HG03097 (cell line): ENCODE data around the gene PET100.
"Not testable (repeated sequence)": the region's sequence is repeated elsewhere in the genome, so short reads cannot be mapped to it uniquely, and the experiment has no call there.

Source experiments
- ATAC-seq: cut with Tn5 transposase; IDR thresholded peaks from one replicate; pipeline ENCODE4 v1.9.1; 2021; ENCODE audit not compliant: unreplicated experiment, low FRiP score

PET100 gene

DNA sequence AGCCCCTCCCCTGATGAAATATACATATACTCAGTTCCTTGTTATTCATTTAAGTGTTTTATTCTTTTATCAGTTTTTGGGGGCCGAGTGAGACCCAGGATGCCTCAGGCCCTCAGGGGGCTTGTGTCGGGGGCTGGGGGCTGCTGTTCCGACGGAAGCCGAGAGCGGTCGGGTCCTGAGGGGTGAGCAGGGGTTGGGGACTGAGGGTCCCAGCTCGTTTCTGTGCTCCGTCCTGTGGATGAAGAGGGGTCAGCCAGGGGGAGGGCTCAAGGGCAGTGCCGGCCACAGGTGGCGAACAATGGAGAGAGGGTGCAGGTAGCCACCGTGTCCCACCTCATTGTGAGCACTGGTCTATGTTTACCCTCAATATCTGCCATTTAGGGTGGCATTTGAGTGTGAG is 2.0 kb downstream of the PET100 start:
- ATAC-seq = no peak

DNA sequence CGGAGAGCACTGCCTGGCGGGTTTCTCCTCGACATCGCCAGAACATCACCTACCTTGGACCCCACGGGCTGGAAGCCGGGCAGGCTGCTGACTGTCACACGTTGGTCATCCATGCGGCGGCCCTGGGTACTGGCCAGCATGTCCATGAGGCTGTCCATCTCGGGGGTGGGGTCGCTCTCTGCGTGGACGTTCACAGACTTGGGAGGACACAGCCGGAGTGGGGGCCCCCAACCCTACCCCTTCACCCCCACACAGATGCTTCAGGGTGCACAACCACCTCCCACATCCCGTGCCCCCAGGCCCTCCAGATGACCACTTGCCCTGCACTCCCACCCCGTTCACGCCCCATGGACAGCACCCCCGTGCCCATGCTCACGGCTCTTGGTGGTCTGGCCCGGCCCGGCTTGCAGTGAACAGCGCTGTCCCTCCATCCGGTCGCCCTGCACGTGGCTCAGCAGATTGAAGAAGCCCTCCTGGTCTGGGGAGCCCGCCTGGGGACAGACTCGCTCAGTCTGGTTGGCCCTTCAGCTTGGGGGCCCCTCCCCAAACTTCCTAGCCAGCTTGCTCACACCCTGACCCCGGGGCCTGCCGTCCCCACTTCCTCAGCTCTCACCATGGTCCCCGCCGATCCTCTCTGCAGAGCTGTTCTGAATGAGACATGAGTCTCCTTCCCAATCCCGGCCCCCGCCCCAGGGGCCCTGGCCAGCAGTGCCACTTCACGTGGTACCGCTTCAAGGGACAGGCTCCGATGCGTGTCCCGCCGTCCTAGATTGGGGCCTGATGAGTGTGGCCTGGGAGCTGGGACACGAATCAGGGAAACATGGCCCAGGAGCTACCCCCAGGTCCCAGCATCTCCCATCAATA is 3.0 kb downstream of the PET100 start:
- ATAC-seq = no peak

DNA sequence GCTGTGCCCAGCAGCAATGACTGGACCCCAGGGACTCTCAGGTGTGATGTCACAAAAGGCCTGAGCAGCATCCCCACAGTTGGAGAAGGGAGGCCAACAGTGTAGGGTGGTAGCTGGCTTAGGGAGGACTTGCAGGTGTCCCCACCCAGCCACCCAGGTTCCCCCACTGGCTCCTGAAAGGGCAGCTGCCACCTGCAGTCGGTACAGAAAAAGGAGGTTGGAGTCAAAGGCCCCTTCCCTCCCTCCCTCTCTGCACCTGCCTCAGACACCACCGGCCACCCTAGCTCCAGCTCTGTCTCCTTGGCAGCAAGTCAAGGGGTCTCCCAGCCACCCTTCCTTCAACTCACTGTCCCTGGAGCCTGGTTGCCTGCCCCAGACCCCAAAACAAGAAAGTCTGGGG is 4.1 kb downstream of the PET100 start, which contains the start of gene PCP2:
PCP2 (minus strand) TSS at position 22 of the 400 bp plus-strand sequence. CDS start 262 bp downstream, outside the sequence.
- no peak for ATAC-seq

DNA sequence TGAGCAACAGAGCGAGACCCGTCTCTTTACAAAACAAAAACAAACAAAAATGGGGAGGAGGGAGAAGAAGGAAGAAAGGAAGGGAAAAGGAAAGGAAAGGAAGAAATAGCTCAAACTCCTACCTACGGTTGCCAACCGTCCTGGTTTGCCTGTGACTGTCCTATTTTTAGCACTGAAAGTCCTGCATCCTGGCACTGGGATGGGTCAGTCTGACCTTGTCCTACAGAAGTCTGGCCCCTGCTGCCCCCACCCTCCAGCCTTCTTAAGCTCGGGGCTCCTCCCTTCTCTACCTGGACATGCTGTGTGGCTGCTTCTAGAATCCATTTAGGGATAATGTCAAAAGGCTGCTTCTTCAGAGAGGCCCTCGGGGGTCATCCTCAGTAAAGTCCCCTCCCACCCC is 6.1 kb downstream of the PET100 start:
- no peak for ATAC-seq

DNA sequence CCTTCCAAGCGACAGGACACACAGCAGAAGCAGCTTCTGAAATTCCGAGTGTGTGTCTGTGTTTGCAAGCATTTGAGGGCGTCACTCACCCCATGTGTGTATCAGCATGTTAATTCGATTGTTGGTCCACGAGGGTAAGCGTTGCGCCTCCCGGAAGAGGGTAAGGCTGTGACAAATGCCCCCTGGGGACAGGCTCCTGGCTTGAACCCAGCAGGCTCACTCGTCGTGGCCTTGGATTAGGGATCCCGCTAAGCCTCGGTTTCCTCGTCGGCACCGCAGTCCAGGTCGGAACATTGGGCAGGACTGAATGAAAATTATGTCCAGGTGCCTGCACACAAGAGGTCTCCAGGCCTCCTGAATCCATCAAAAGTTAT is 6.7 kb downstream of the PET100 start:
- ATAC-seq = no peak

DNA sequence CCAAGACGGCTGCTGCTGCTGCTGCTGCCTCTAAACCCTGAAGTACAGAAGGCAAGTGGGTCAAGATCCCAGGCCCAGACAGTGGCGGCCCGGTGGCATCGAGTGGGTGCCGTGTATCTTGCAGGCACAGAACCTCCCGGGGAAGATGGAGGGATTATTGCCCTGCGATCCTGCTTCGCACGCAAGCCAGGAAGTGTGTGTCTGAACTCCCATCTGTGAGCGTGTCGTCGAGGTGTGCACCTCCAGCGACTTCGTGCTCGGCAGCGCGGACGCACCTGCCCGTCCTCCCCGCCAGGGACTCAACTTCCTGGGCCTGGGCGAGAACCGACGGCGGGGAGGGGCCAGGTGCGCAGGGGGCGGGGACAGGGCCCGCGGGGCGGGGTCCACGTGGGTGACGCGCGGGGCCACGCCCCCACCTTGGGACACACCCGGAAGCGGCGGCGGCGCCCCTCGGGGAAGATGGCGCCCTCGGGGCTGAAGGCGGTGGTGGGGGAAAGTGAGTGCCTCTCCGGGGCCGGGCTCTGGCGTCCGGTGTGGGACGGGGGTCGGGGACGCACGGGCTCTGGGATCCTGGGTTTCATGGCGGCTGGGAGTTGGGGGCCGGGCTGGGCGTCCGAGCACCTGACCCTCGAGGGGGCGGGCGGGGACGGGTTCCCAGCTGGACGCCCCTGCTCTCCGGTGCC is 7.2 kb downstream of the PET100 start, which contains the start of gene STXBP2:
STXBP2 (plus strand) TSS at position 420 of the 683 bp plus-strand sequence; CDS start at position 460, 40 bp downstream.
- peak; percentile 52 for ATAC-seq

DNA sequence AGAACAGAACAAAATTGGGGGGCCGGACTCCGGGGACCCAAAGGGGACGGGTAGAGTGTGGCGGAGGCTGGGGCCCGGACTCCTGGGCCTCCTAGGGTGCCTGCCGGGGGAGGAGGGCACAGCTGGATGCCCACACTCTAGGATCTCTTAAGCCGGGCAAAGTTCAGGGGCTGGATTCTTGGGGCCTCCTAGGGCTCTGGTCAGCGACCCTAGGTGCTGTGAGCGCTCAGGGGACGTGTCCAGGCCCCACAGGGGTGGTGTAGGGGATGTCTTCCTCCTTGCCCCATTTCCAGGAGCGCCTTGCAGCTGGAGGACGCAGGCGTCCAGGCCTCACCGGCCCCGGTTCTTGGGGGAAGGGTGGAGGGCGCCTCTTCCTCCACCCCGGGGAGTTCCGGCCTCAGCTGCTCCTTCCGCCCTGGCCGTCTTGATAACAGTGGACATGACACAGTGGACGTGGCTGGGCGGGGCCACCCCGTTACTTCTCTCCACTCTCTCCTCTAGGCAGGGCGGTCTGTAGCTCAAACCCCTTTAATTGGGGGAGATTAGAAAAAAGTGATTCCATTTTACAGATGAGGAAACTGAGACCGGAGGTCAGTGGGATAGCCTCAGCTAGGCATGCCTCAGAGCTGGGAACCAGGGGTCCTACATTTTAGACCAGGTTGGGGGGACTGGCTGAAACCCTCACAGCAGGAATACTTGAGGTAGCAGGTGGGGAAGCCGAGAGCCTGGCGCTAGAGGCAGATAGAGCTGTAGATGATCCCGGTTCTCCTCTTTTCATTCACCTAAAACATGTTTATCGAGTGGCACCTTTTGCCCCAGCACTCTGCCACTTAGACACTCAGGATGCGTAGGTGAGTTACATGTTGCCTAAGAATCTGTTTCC is 8.0 kb downstream of the PET100 start:
- no peak for ATAC-seq

DNA sequence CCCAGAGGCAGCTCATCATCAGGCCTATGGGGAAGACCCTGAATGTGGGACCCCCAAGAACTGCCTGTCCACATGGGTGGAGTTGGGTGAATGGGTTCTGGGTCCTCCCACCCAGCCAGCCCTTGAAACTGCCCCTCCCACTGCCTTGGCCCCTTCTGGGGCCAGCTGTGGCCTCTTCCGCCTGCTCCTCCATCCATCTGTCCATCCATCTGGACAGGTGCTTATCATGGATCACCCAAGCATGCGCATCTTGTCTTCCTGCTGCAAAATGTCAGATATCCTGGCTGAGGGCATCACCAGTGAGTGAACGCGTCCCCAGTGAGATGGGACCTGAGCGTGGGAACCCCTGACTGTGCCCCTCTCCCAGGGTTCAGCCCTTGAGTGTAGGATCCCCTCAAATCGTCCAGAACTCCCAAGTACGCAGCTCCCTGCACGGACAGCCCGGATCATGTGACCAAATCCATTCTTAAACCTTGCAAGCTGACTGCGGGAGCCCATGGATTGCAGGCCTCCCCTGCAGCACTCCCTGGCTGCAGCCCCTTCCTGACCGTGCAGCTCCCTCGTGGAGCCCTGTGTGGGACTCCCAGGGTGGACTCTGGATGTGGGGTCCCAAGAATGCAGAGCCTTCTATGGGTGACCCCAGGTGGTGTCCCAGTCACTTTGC is 9.3 kb downstream of the PET100 start:
- ATAC-seq = no peak

DNA sequence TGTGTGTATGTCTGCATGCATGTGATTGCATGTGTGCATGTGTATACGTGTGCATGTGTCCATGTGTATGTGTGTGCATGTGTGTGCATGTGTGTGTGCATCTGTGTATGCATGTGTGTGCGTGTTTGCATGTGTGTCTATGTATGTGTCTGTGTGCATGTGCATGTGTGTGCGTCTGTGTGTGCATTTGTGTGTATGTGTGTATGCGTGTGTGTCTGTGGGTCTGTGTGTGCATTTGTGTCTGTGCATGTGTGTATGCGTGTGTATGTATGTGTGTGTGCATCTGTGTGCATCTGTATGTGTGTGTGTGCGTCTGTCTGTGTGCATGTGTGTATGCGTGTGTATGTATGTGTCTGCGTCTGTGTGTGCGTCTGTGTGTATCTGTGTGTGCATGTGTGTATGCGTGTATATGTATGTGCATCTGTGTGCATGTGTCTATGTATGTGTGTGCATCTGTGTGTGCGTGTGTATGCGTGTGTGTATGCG is 10.3 kb downstream of the PET100 start:
- ATAC-seq = no peak

DNA sequence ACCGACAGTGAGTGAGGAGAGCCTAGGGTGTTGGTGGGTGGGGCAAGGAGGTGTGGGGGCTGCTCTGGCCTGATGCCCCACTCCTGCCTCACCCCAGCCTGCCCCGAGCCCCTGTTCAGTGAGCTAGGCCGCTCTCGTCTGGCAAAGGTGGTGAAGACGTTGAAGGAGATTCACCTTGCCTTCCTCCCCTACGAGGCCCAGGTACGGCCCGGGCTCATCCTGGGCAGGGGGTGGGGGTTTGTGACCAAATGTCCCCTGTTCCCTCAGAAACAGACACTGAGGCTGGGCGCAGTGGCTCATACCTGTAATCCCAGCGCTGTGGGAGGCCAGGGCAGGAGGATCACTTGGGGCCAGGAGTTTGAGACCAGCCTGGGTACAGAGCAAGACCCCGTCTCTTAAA is 11.2 kb downstream of the PET100 start:
- no peak for ATAC-seq

DNA sequence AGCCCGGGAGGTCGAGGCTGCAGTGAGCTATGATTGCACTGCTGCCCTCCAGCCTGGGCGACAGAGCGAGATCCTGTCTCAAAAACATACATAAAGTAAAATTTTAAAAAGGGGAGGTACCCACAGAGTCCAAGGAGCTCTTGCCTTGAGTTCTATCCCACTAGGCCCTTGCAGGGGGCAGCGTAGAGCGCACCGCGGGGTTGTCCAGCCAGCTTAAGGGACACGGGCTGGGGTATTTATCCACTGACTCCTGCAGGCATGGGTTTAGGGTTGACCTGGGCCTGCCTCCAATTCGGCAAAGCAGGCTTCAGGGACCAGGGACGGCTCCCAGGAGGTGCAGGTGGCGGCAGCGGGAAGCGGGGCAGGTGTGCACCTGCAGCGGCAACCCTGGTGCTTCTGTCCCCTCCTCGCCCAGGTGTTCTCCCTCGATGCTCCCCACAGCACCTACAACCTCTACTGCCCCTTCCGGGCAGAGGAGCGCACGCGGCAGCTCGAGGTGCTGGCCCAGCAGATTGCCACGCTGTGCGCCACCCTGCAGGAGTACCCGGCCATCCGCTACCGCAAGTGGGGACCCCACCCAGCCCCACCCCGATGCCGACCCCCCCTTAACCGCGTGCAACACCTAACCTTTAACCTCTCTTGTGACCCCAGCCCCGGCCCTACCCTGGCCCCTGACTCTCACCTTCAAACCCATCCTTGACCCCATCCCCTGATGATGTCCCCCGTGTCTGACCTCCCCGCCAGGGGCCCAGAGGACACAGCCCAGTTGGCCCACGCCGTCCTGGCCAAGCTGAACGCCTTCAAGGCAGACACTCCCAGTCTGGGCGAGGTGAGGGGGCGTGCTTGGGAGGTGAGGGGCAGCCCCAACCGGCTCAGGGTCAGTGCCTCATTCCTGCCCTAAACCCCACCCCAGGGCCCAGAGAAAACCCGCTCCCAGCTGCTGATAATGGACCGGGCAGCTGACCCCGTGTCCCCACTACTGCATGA is 12.0 kb downstream of the PET100 start:
- no peak for ATAC-seq

DNA sequence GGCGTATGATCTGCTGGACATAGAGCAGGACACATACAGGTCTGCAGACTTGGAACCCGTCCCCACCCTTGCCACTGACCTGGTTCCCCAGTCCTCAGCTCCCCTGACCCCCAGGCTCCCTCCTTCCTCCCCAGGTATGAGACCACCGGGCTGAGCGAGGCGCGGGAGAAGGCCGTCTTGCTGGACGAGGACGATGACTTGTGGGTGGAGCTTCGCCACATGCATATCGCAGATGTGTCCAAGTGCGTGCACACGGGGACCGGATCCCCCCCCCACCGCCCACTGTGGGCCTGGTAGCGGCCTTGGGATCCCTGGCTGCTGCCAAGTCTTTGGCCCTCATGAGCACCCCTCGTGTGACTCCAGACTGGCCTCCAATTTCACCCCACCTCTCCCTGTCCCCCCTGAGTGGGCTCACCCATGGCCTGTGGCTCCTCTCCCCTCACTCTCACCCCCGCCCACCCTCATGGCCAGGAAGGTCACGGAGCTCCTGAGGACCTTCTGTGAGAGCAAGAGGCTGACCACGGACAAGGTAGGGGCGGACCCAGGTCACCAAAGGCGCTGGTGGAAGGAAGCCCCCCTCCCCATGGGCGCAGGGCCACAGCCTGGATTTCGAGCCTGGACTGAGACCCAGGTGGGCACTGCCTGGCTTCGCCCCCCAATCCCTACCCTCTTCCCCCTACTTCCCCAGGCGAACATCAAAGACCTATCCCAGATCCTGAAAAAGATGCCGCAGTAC is 12.9 kb downstream of the PET100 start:
- ATAC-seq = no peak

DNA sequence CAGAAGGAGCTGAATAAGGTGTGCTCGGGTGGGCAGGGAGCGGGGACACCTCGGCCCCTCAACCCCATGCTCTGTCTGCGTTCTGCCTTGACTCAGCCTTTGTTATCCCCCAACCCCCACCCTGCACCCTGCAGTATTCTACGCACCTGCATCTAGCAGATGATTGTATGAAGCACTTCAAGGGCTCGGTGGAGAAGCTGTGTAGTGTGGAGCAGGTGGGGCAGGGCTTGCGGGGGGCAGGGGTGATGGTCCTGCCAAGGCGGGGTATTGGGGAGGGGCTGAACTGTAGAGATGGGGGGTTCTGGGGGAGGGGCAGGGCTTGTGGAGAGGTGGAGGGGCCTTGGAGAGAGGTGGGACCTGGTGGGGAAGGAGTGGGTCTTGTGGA is 13.4 kb downstream of the PET100 start:
- ATAC-seq = no peak

DNA sequence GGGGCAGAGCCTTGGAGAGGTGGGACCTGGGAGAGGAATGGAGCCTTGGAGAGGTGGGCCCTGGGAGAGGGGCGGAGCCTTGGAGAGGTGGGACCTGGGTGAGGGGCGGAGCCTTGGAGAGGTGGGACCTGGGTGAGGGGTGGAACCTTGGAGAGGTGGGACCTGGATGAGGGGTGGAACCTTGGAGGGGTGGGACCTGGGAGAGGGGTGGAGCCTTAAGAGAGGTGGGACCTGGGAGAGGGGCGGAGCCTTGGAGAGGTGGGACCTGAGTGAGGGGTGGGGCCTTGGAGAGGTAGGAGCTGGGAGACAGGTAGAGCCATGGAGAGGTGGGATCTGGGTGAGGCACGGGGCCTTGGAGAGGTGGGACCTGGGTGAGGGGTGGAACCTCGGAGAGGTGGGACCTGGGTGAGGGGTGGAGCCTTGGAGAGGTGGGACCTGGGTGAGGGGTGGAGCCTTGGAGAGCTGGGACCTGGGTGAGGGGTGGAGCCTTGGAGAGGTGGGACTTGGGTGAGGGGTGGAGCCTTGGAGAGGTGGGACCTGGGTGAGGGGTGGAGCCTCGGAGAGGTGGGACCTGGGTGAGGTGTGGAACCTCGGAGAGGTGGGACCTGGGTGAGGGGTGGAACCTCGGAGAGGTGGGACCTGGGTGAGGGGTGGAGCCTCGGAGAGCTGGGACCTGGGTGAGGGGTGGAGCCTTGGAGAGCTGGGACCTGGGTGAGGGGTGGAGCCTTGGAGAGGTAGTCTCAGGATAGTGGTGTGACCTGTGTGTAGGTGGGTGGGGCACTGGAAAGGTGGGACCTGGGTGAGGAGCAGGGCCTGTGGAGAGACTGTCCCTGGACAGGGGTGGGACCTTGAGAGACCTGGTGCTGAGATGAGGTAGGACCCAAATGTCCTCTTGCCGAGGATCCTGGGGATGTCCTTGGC is 14.3 kb downstream of the PET100 start:
- not testable (repeated sequence) for ATAC-seq

DNA sequence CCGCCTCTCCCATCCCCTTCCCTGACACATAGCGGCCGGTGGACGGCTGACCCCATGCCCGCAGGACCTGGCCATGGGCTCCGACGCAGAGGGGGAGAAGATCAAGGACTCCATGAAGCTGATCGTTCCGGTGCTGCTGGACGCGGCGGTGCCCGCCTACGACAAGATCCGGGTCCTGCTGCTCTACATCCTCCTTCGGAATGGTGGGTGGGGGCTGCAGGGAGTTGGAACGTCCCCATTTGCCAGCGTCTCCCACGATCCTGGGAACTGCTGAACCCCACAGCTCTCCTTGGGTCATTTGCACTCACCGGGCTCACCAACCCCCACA is 14.9 kb downstream of the PET100 start:
- ATAC-seq = no peak

DNA sequence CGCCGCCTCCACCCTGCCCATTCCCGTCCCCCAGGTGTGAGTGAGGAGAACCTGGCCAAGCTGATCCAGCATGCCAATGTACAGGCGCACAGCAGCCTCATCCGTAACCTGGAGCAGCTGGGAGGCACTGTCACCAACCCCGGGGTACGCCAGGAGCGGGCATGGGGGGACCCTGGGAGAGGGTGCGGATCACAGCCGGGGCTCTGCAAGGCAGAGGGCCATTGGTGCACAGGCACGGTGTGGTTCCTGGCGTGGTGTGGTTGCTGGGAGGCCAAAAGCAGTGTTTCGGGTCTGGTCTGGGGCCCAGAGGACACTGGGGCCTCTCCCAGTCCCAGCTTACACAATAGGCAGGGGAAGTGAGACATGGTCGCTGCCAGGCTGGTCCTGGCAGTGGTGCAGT is 15.6 kb downstream of the PET100 start:
- no peak for ATAC-seq

DNA sequence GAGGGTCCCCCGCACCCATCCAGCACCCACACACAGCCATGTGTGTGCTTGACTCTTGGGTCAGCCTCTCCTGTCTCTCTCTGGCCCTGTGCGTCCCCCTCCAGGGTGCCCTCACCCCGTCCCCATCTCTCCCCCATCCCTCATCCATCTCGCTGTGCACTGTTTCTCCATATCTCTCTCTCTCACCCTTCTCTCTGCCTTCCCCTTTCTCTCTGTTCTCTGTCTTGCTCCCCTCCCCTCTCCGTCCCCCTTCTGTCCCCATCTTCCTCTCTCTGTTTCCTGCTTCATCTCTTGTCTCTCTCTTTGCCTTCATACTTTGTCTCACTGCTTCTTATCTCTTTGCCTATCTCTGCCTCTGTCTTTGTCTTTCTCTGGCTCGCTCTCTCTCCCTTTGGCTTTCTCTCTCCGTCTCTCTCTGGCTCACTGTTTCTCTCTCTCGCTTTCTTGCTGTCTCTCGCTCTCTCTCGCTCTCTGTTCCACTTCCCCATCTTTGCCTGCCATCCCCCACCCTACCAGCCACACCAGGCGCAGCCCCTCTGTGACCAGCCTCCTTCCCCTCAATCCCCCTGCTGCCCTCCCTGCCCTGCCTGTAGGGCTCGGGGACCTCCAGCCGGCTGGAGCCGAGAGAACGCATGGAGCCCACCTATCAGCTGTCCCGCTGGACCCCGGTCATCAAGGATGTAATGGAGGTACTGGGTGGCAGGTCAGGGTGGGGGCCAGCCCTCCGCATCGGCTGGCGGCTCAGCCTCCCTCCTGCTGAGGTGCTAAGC is 16.2 kb downstream of the PET100 start:
- no peak for ATAC-seq
